ENCODE results near the gene PGA3. TPM values are rescaled to one million over a fixed set of nuclear protein-coding genes. Genes with fewer than 3 reads are reported as not detected.
"Not testable (repeated sequence)": the region's sequence is repeated elsewhere in the genome, so short reads cannot be mapped to it uniquely, and the experiment has no call there.

Gene PGA3
- total and polyA plus RNA-seq, 4 experiments from 2014 or later, result not detected

DNA sequence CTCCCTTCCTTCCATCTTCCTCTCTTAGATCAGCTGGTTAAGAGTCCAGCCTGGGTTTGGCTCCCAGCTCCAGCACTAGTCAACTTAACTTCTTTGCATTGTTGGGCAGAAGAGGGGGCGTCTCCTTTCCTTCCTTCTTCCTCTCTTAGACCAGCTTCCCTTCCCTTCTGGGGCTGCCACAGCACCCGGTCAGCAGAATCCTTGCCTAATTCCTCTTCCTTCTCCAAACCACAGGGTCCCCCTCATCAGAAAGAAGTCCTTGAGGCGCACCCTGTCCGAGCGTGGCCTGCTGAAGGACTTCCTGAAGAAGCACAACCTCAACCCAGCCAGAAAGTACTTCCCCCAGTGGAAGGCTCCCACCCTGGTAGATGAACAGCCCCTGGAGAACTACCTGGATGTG, 558 bp downstream of the PGA3 start:
- H3K36me3 Mint-ChIP-seq; H3K9me3 ChIP-seq (ENCODE audit: control insufficient read depth in 1 of 2, low read length in 2 of 2); POLR2A ChIA-PET (ENCODE audit: partially characterized antibody); H3K4me3 ChIP-seq (ENCODE audit: low read length in 2 of 2); H3K4me1 Mint-ChIP-seq; DNase-seq; H3K4me1 ChIP-seq (ENCODE audit: insufficient read depth, low read length); H3K9me3 Mint-ChIP-seq; H3K27ac Mint-ChIP-seq; H3K4me3 Mint-ChIP-seq; H3K27me3 ChIP-seq (ENCODE audit: insufficient read depth, low read length); H3K36me3 ChIP-seq (ENCODE audit: insufficient read depth, low read length); CTCF ChIA-PET (ENCODE audit: partially characterized antibody); H3K27ac ChIP-seq (ENCODE audit: low read depth, low read length); intact Hi-C loops (cut with micrococcal nuclease): not testable (repeated sequence)
- peaks cover 13 to 19% of the 10 kb centered on the region in 2 donors for H3K27me3 Mint-ChIP-seq

DNA sequence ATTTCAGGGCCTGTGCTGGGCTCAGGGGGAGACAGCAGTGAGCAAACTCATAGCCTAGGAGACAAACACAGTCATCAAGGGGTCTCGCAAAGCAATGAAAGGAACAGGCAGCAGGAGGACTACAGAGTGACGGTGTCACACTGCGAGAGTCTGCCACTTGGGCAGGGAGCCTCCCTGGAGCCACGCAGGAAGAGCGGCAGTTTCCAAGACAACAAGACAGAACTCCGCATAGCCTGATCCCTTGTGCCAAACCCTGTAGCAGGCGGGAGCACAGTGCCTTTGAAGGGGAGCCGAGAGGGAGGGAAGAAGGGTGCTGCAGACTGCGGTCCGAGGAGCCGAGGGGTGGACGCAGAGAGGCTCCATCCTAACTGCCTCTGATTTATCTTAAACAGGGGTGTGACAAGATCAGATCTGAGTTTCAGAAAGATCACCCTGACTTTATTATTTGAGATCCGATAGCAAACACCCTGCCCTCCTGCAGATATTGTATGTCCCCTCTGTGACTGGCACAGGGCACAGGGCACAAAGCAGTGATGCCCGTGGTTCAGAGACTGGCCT, 1.3 kb downstream of the PGA3 start:
- H3K36me3 Mint-ChIP-seq; H3K9me3 ChIP-seq (ENCODE audit: control insufficient read depth in 1 of 2, low read length in 2 of 2); H3K27ac ChIP-seq (ENCODE audit: low read depth, low read length); H3K4me1 Mint-ChIP-seq; intact Hi-C loops (cut with micrococcal nuclease); H3K4me3 Mint-ChIP-seq; H3K4me1 ChIP-seq (ENCODE audit: insufficient read depth, low read length); H3K9me3 Mint-ChIP-seq; DNase-seq; H3K27ac Mint-ChIP-seq; CTCF ChIA-PET (ENCODE audit: partially characterized antibody); H3K27me3 ChIP-seq (ENCODE audit: insufficient read depth, low read length); POLR2A ChIA-PET (ENCODE audit: partially characterized antibody); H3K4me3 ChIP-seq (ENCODE audit: low read length in 2 of 2); H3K36me3 ChIP-seq (ENCODE audit: insufficient read depth, low read length): not testable (repeated sequence)
- peaks cover 13 to 16% of the 10 kb centered on the region in 2 donors for H3K27me3 Mint-ChIP-seq

DNA sequence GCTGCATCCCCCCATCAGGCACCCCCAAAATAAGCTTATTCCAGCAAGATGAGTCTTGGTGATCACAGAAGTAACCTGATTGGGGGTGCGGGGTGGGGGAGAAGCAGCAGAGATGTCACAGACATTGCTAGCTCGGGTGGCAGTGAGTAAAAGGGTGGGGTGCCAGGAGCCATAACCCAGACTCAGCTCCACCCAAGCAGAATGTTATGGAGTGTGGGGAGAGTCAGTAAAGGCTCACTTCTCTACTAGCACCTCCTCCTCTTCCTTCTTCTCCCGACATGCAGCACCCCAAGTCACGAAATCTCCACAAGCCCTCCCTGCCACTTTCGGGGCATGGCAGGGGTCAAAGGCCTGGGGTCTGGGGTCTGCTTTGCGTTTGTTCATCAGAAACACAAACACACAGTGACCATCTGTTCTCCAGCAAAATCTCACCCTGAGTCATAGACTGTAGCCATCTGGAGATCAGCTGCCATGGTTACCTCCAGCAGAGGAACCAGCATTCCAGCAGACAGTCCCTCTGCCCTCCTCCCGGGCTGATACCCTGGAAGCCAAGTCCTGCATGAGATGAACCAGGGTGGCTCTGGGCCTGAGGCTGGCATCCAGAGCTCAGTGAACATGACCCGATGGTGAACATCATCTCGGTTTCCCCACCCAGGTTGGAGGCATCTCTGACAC, 4.5 kb downstream of the PGA3 start:
- H3K36me3 Mint-ChIP-seq; H3K27me3 Mint-ChIP-seq; H3K27me3 ChIP-seq (ENCODE audit: insufficient read depth, low read length); H3K4me1 Mint-ChIP-seq; H3K4me3 ChIP-seq (ENCODE audit: low read length in 2 of 2); H3K9me3 ChIP-seq (ENCODE audit: control insufficient read depth in 1 of 2, low read length in 2 of 2); H3K4me1 ChIP-seq (ENCODE audit: insufficient read depth, low read length); intact Hi-C loops (cut with micrococcal nuclease); H3K27ac ChIP-seq (ENCODE audit: low read depth, low read length); CTCF ChIA-PET (ENCODE audit: partially characterized antibody); H3K36me3 ChIP-seq (ENCODE audit: insufficient read depth, low read length); H3K4me3 Mint-ChIP-seq; DNase-seq; POLR2A ChIA-PET (ENCODE audit: partially characterized antibody); H3K9me3 Mint-ChIP-seq; H3K27ac Mint-ChIP-seq: not testable (repeated sequence)

DNA sequence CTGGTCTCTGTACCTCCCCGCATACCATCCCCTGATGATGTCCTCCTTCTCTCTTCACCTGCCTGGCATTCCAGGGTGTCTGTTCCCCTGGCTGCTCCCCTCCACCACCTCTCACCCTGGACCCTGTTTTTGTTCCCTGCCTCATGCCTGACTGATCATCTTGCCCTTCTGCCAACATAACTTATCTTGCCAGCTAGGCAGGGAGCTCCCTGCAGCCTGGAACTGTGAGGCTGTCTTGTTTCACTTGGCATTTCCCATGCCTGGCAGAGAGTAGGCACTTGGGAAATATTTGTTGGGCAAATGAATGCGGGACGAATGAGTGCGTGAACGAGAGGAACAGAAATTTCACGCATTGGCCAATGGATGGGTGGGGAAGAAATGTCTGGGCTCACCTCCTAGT, 7.3 kb downstream of the PGA3 start:
- H3K27me3 ChIP-seq (ENCODE audit: insufficient read depth, low read length); H3K4me3 Mint-ChIP-seq; H3K9me3 ChIP-seq (ENCODE audit: control insufficient read depth in 1 of 2, low read length in 2 of 2); intact Hi-C loops (cut with micrococcal nuclease); CTCF ChIA-PET (ENCODE audit: partially characterized antibody); H3K36me3 Mint-ChIP-seq; H3K36me3 ChIP-seq (ENCODE audit: insufficient read depth, low read length); H3K4me3 ChIP-seq (ENCODE audit: low read length in 2 of 2); DNase-seq; H3K4me1 ChIP-seq (ENCODE audit: insufficient read depth, low read length); H3K27ac ChIP-seq (ENCODE audit: low read depth, low read length); H3K27ac Mint-ChIP-seq; POLR2A ChIA-PET (ENCODE audit: partially characterized antibody); H3K9me3 Mint-ChIP-seq; H3K27me3 Mint-ChIP-seq; H3K4me1 Mint-ChIP-seq: not testable (repeated sequence)

DNA sequence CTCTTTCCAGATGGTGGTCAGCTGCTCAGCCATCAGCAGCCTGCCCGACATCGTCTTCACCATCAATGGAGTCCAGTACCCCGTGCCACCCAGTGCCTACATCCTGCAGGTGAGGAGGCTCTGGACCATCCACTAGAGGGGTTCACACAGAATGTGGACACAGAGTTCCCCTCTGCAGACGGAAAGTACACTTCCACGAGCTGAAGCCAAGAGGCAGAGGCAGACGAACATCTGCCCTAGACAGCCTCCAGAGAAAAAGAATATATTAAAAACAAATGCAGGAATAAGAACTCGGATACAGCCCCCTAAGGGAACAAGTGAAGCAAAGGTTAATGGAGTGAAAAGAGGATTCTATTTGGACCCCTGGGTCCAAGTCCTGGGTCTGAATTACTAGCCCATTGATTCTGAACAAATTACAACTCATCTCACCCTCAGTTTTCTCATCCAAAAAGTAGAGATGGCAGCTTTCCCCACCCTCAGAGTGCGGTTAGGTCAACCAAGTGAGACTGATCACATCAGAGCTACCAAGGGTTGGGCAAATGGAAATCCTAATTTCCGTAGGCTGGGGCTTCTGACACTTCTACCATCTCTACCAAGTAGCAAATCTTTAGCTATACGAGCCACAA, 8.1 kb downstream of the PGA3 start:
- H3K4me3 ChIP-seq (ENCODE audit: low read length in 2 of 2); H3K36me3 Mint-ChIP-seq; H3K4me1 ChIP-seq (ENCODE audit: insufficient read depth, low read length); H3K27ac ChIP-seq (ENCODE audit: low read depth, low read length); POLR2A ChIA-PET (ENCODE audit: partially characterized antibody); CTCF ChIA-PET (ENCODE audit: partially characterized antibody); H3K27me3 ChIP-seq (ENCODE audit: insufficient read depth, low read length); H3K4me1 Mint-ChIP-seq; H3K36me3 ChIP-seq (ENCODE audit: insufficient read depth, low read length); H3K4me3 Mint-ChIP-seq; H3K27ac Mint-ChIP-seq; DNase-seq; H3K27me3 Mint-ChIP-seq; intact Hi-C loops (cut with micrococcal nuclease); H3K9me3 Mint-ChIP-seq; H3K9me3 ChIP-seq (ENCODE audit: control insufficient read depth in 1 of 2, low read length in 2 of 2): not testable (repeated sequence)

DNA sequence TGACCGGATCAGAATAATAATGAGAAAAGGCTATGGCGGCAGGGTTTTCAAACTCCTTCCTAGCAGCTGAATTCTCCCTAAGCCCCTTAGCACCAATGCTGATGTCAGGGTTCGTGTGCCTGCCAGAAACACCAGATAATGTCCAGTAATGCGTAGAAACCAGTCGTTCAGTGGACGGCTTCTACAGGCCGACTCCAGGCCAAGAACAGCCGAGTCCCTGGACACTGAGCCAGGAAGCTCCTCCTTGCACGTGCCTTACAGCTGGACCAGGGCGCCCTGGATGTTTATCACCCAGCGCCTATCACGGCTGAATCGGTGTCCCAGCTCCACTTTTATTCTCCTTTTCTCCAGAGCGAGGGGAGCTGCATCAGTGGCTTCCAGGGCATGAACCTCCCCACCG, 8.9 kb downstream of the PGA3 start:
- H3K36me3 Mint-ChIP-seq; H3K4me1 ChIP-seq (ENCODE audit: insufficient read depth, low read length); intact Hi-C loops (cut with micrococcal nuclease): not testable (repeated sequence)

DNA sequence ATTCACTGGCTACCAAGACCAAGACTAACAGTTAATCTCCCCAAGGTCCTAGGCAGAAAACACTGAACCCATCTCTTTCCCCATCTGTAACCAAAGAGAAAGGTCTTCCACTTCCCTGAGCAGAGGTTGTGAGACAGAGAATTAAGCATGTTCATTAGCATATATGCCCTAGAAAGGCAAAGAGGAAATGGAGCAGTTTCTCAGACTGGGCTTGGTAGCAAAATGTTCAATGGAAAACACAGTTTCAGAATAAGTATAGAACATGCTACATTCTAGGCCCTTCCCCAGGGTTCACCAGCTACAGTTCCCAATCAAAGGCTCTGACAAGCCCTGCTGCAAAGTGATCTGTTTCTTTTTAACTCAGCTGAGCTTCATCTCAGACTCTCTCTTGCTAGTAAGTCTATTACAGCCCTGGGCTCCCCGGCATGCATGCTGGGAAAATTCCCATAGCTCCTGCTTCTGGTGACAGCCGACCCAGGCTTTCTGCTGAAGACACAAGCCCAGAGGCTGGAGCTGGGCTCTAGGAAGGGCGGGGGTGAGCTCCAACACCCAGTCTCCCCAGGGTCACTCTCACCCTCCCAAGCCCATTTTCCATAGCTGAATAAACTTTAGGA, 10.5 kb downstream of the PGA3 start:
- CTCF ChIA-PET (ENCODE audit: partially characterized antibody); H3K27me3 ChIP-seq (ENCODE audit: insufficient read depth, low read length); H3K27ac Mint-ChIP-seq; H3K27me3 Mint-ChIP-seq; H3K9me3 Mint-ChIP-seq; DNase-seq; H3K36me3 Mint-ChIP-seq; H3K4me1 Mint-ChIP-seq; H3K27ac ChIP-seq (ENCODE audit: low read depth, low read length); H3K4me3 Mint-ChIP-seq; POLR2A ChIA-PET (ENCODE audit: partially characterized antibody); H3K36me3 ChIP-seq (ENCODE audit: insufficient read depth, low read length); H3K4me3 ChIP-seq (ENCODE audit: low read length in 2 of 2); intact Hi-C loops (cut with micrococcal nuclease); H3K4me1 ChIP-seq (ENCODE audit: insufficient read depth, low read length); H3K9me3 ChIP-seq (ENCODE audit: control insufficient read depth in 1 of 2, low read length in 2 of 2): not testable (repeated sequence)

More for the DNA sequence above, 8.9 kb downstream of the PGA3 start:
- DNase-seq; H3K4me3 ChIP-seq (ENCODE audit: low read length in 2 of 2); H3K9me3 ChIP-seq (ENCODE audit: control insufficient read depth in 1 of 2, low read length in 2 of 2); H3K27me3 Mint-ChIP-seq; CTCF ChIA-PET (ENCODE audit: partially characterized antibody); H3K27ac Mint-ChIP-seq; H3K36me3 ChIP-seq (ENCODE audit: insufficient read depth, low read length); POLR2A ChIA-PET (ENCODE audit: partially characterized antibody); H3K4me1 Mint-ChIP-seq; H3K9me3 Mint-ChIP-seq; H3K27ac ChIP-seq (ENCODE audit: low read depth, low read length); H3K4me3 Mint-ChIP-seq; H3K27me3 ChIP-seq (ENCODE audit: insufficient read depth, low read length): not testable (repeated sequence)
